Cardiac fibroblast (primary cell): ENCODE results near the gene BCL2L11.

Experiments
- DNase-seq, 2 donors: peaks; one replicate each; pipeline versions ENCODE4 v3.0.0 to v3.0.0-alpha.2; 2010; ENCODE audit warnings: low read depth in 2 of 2
- H3K4me3 ChIP-seq, 2 donors: replicated peaks in 1 of 2; 1 replicate in 1 of 2; 2 replicates in 1 of 2; pipeline ENCODE4 v1.5.1; 2011; ENCODE audit warnings: low read depth in 2 of 2, low read length in 2 of 2, mild to moderate bottlenecking in 2 of 2, moderate library complexity in 1 of 2
- CTCF ChIP-seq: IDR thresholded peaks from one replicate; pipeline ENCODE4 v1.5.1; 2011; ENCODE audit warnings: low read depth, mild to moderate bottlenecking, low read length, inconsistent platforms

Gene BCL2L11

GRCh38 chr2:111202266-111203040 lies 81.7 kb downstream of the BCL2L11 start:
- DNase-seq, result peak; percentile 53 to 61
- no peak for TF ChIP-seq CTCF
- H3K4me3 ChIP-seq, result no peak overlapping the region

GRCh38 chr2:111204706-111205105 lies 84.0 kb downstream of the BCL2L11 start:
- DNase-seq, result no peak
- TF ChIP-seq CTCF, result no peak
- no peak overlapping the region for H3K4me3 ChIP-seq

- no peak for TF ChIP-seq CTCF
- no peak overlapping the region for H3K4me3 ChIP-seq
- no peak for DNase-seq
Measured at GRCh38 chr2:111205774-111206173, 85.1 kb downstream of the BCL2L11 start.

- DNase-seq, result no peak
- no peak overlapping the region for H3K4me3 ChIP-seq
- no peak for TF ChIP-seq CTCF
Measured at GRCh38 chr2:111207851-111208250, 87.1 kb downstream of the BCL2L11 start.

GRCh38 chr2:111208639-111209038 lies 87.9 kb downstream of the BCL2L11 start:
- no peak for TF ChIP-seq CTCF
- DNase-seq, result no peak
- H3K4me3 ChIP-seq, result no peak overlapping the region

GRCh38 chr2:111209045-111209514 lies 88.4 kb downstream of the BCL2L11 start:
- TF ChIP-seq CTCF, result no peak
- peak; percentile 28 to 74 for DNase-seq

More at GRCh38 chr2:111209045-111209514, 88.4 kb downstream of the BCL2L11 start:
- no peak overlapping the region for H3K4me3 ChIP-seq
